ENCODE results near the gene FAM53B.
A peak's percentile ranks its signal among the peaks of the same experiment; 100 is the strongest.
"Not testable (repeated sequence)": the region's sequence is repeated elsewhere in the genome, so short reads cannot be mapped to it uniquely, and the experiment has no call there.

FAM53B gene

DNA sequence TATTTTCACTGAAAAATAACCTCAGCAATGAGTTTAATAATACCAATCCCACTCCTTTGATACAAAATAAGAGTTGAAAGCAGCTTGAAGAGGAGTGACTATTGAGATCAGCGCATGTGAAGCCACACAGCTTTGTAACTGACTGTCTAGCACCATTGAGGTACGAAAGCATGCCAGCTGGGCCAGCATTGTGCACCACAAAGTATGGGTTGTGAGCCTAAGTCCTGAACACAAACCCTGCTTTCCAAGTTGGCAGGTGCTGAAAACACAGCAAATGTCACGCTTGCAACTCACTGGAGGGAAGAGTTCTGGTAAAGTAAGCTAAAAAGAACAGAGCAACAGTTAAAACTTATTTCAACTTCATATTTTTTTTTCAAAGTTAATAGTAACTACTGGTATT is 4.0 kb upstream of the FAM53B start:
- DNase-seq (ENCODE audit: low spot score in 2 of 2), result peak in 1 of 2 experiments; percentile 28
- in situ Hi-C loops (cut with MboI; ENCODE audit: low sequenced_read_pairs), result no loop called here
- no peak overlapping the region for H3K4me3 ChIP-seq

GRCh38 chr10:124747745-124748144 is 3.6 kb upstream of the FAM53B start:
- H3K36me3 ChIP-seq (replicated peaks), result peaks cover 2% of the 10 kb centered on the region; the same call in 1 of the 2 replicates
- DNase-seq (ENCODE audit: low spot score in 2 of 2), result peak in 1 of 2 experiments; percentile 51
- peaks cover 23% of the 10 kb centered on the region for H3K4me1 ChIP-seq
- in situ Hi-C loops (cut with MboI; ENCODE audit: low sequenced_read_pairs), result no loop called here
- no peaks in the 10 kb centered on the region for H3K9me3 ChIP-seq
- no peaks in the 10 kb centered on the region for H3K27me3 ChIP-seq (ENCODE audit: low read depth)
- H3K4me3 ChIP-seq, result no peak overlapping the region

More for the DNA sequence above, 4.0 kb upstream of the FAM53B start:
- Histone ChIP-seq H3K4me1 (peaks cover 23% of the 10 kb centered on the region), H3K27me3 (ENCODE audit: low read depth) (no peaks in the 10 kb centered on the region), H3K9me3 (no peaks in the 10 kb centered on the region), H3K36me3 (replicated peaks) (peaks cover 2% of the 10 kb centered on the region; the same call in 1 of the 2 replicates)

DNA sequence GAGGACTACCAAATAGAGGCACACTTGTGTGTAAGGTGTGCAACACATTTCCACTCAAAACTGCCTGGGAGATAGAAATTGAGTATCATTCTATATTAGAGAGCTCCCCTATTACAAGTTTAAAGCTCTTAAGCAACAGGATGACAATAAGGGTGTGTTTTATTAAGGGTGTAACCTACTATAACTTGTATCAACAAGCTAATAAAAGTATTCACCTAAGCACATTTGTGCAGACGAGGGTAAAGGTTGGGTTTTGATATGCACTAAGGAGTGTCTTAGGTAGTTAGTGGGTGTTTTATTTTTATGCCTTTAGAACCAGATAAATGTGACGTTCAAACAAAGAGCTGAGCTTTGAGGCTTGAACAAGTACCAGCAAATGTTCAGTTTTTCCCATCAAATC is 2.8 kb upstream of the FAM53B start:
- Histone ChIP-seq H3K4me3 (no peak overlapping the region), H3K36me3 (replicated peaks) (peaks cover 2% of the 10 kb centered on the region; the same call in 1 of the 2 replicates), H3K27me3 (ENCODE audit: low read depth) (no peaks in the 10 kb centered on the region), H3K4me1 (peaks cover 27% of the 10 kb centered on the region), H3K9me3 (no peaks in the 10 kb centered on the region)
- in situ Hi-C loops (cut with MboI; ENCODE audit: low sequenced_read_pairs), result no loop called here
- DNase-seq (ENCODE audit: low spot score in 2 of 2), result no peak

DNA sequence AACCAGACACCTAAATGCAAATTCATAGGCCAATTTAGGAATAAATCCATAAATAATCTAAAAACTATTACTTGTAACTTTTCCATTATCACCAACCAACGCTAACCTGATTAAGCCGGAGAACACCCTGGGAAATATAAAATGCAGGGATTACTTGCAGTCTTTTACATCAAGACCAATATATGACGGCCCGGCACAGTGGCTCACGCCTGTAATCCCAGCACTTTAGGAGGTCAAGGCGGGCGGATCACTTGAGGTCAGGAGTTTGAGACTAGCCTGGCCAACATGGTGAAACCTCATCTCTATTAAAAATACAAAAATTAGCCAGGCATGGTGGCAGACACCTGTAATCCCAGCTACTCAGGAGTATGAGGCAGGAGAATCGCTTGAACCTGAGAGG is 2.3 kb upstream of the FAM53B start:
- in situ Hi-C loops (cut with MboI; ENCODE audit: low sequenced_read_pairs); H3K36me3 ChIP-seq (replicated peaks); H3K9me3 ChIP-seq; H3K4me3 ChIP-seq; H3K27me3 ChIP-seq (ENCODE audit: low read depth); DNase-seq (ENCODE audit: low spot score in 2 of 2): not testable (repeated sequence)
- H3K4me1 ChIP-seq, result peaks cover 32% of the 10 kb centered on the region

GRCh38 chr10:124745673-124746072 is 1.5 kb upstream of the FAM53B start:
- in situ Hi-C loops (cut with MboI; ENCODE audit: low sequenced_read_pairs), result no loop called here
- Histone ChIP-seq H3K36me3 (replicated peaks) (peaks cover 2% of the 10 kb centered on the region; the same call in 1 of the 2 replicates), H3K4me1 (peaks cover 39% of the 10 kb centered on the region), H3K27me3 (ENCODE audit: low read depth) (no peaks in the 10 kb centered on the region), H3K9me3 (no peaks in the 10 kb centered on the region), H3K4me3 (no peak overlapping the region)
- DNase-seq (ENCODE audit: low spot score in 2 of 2), result peak in 1 of 2 experiments; percentile 65

DNA sequence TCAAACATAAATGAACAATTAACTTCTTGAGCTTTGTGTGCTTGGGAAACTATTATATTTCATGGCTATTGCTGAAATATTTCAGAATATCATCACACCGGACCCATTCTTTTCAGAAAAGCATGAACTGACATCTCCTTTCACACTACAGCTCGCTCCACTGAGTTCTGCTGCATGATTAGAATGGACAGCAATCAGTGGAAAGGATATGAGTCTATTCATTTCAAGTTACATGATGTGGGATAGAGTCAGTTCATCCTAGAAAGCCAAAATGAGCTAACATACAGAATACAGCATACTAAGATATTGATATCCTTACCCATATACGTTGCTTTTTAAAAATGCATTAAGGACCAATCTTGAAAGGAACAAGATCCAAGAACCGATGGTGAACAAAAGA is 1.1 kb upstream of the FAM53B start:
- Histone ChIP-seq H3K27me3 (ENCODE audit: low read depth) (no peaks in the 10 kb centered on the region), H3K9me3 (no peaks in the 10 kb centered on the region), H3K4me3 (no peak overlapping the region), H3K4me1 (peaks cover 41% of the 10 kb centered on the region), H3K36me3 (replicated peaks) (peaks cover 2% of the 10 kb centered on the region; the same call in 1 of the 2 replicates)
- in situ Hi-C loops (cut with MboI; ENCODE audit: low sequenced_read_pairs), result no loop called here
- no peak for DNase-seq (ENCODE audit: low spot score in 2 of 2)

DNA sequence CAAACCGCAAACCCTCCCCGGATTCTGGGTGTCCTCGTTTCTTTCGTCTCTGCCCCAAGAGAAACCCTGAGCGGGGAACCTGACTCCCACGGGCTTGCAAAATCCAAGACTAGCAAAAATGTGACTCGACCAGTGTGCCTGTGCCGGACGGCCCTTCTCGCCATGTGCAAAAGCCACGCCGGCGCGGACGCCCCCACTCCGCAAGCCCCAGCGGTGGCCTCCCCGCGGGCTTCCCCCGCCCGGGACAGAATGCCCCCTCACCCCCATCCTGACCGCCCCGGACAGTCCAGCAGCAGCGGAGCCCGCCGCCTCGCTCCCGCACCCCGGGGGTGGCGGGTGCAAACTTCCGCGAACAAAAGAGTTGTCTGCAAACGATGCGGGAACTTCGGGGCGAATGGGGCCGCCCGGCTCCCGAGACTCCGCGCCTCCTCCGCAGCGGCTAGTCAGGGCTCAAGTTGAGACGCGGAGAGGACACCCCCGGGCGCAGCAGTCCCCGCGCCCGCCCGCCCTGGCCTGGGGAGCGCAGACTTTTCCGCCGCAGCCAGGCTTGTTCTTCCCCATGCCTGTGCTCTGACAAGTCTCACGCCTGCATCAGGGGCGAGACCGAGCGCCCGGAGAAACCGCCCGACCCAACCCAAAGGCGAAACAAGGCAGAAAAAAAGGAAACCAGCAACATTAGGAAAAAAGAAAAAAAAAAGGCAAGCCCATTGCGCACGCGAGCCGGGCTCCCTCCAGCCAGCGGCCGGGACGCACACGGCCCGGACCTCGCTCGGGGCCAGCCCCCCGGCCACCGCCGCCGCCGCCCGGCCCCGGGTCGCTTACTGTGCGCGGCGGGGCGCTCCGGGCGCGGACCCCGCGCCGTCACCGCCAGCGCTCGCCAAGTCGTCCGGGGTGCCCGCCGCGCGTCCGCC is 732 bp downstream of the FAM53B start:
- Histone ChIP-seq H3K4me3 (peak overlapping the region; percentile 54), H3K36me3 (replicated peaks) (peaks cover 2% of the 10 kb centered on the region; the same call in 1 of the 2 replicates), H3K9me3 (no peaks in the 10 kb centered on the region), H3K27me3 (ENCODE audit: low read depth) (no peaks in the 10 kb centered on the region), H3K4me1 (peaks cover 52% of the 10 kb centered on the region)
- in situ Hi-C loops (cut with MboI; ENCODE audit: low sequenced_read_pairs), result loop anchor here (5.0 kb wide), 2 partner anchors 66 to 216 kb away; no protein-coding TSS in a partner anchor
- peak; percentile 16 to 47 for DNase-seq (ENCODE audit: low spot score in 2 of 2)

GRCh38 chr10:124742413-124743190 is 1.6 kb downstream of the FAM53B start:
- H3K9me3 ChIP-seq, result no peaks in the 10 kb centered on the region
- H3K27me3 ChIP-seq (ENCODE audit: low read depth), result no peaks in the 10 kb centered on the region
- peak overlapping the region; percentile 54 for H3K4me3 ChIP-seq
- DNase-seq (ENCODE audit: low spot score in 2 of 2), result peak; percentile 70 to 78
- 0 out of 2 replicates have a peak, but pooled peaks cover 2% of the 10 kb centered on the region for H3K36me3 ChIP-seq (replicated peaks)
- in situ Hi-C loops (cut with MboI; ENCODE audit: low sequenced_read_pairs), result loop anchor here (5.0 kb wide), 2 partner anchors 65 to 215 kb away; no protein-coding TSS in a partner anchor
- peaks cover 46% of the 10 kb centered on the region for H3K4me1 ChIP-seq

DNA sequence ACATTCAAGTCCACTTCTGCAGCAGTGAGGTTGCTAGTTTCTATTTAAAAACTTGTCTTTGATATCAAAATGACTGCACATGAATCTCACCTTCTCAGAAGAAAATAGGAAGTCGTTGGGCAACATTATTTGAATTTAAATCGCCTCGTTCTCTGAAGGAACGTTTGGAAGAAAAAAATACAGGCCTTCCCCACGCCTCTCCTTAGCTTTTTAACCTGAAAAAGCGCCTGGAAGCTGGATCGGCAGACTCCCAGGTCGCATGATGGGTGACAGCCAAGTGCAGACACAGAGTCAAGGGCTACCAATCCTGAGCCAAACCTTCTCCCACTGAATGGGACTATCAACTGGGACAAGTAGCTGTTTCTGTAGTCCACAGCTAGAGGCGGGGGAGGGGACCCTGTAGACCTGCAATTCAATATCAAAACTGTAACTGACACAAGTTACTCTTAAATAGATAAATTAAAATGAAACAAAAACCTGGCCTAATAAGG is 2.2 kb downstream of the FAM53B start:
- Histone ChIP-seq H3K27me3 (ENCODE audit: low read depth) (no peaks in the 10 kb centered on the region), H3K9me3 (no peaks in the 10 kb centered on the region), H3K4me3 (peak overlapping the region; percentile 54), H3K4me1 (peaks cover 40% of the 10 kb centered on the region), H3K36me3 (replicated peaks) (0 out of 2 replicates have a peak, but pooled peaks cover 2% of the 10 kb centered on the region)
- in situ Hi-C loops (cut with MboI; ENCODE audit: low sequenced_read_pairs), result loop anchor here (5.0 kb wide), 2 partner anchors 65 to 215 kb away; no protein-coding TSS in a partner anchor
- peak; percentile 6 to 57 for DNase-seq (ENCODE audit: low spot score in 2 of 2)

DNA sequence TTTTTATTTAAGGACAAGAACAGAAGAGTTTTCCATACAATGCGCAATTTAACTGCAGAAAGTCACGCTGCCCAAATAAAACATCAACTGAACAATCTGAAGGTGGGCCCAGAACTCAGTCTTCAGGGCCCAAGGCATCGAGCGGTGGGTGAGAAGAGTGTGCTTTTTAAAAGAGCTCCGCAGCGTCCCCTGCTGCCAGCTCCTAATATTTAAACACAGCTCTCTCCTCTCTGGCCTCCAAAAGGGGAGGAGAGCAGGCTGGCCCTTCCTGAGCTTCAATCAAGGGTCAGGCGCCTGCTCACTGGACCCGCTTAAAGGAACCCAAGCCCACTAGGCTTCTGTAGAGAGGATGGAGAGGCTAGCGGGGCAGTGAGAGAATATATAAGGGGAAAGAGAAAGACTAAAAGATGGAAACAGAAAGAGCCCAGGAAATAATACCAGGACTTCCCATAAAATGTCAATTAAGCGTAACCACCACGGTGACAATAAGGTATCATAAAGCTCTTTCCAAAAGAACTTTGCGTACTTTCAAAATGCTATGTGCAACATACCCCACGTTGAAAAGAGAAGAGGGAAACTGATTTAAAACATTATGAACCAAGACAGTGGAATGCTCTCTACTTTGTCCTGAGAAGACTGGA is 2.8 kb downstream of the FAM53B start:
- DNase-seq (ENCODE audit: low spot score in 2 of 2), result peak; percentile 82 to 91
- in situ Hi-C loops (cut with MboI; ENCODE audit: low sequenced_read_pairs), result loop anchor here (5.0 kb wide), 2 partner anchors 64 to 214 kb away; no protein-coding TSS in a partner anchor
- Histone ChIP-seq H3K4me3 (peak overlapping the region; percentile 54), H3K4me1 (peaks cover 36% of the 10 kb centered on the region), H3K36me3 (replicated peaks) (no peaks in the 10 kb centered on the region), H3K9me3 (no peaks in the 10 kb centered on the region), H3K27me3 (ENCODE audit: low read depth) (no peaks in the 10 kb centered on the region)

DNA sequence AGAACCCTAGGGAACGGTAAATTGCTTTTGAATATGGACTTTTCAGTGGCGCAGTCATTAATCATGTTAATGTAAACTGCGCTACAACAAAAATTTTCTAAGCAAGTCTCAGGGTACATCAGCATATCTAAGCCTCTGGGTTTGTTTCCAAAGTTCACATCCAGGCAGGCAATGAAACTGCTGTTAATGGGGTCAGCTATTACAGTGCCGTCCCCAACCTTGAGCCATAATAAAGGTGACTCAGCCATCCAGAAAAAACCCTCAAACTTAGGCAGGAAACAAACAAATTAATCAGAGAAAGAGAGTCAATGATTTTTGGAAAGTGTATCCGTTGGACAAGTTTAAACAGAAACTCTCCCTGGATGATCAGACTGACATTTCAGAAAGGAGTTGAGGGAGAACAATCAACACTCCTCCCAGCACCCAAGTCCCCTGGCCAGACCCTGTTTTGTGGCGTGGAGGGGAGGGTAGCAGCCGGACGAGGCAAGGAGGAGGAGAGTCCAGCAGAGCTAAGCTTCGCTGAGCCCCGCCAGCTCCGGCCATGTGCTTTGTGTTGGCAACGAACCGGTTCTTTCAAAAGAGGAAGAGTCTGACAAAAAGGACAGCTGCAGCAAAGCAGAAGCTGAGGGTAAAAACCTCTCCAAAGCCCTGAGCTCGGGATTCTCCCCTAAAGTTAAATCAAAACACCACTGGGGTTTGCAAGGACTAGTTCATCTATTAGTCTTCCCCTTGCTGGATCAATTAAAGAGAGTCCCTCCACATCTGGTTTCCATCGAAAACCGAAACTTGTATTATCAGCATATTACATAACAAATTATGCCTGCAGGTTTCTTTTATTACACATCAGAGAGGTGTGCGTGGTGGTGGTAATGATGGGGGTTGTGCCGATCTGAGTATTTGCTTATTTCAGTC is 3.6 kb downstream of the FAM53B start:
- H3K4me1 ChIP-seq, result peaks cover 36% of the 10 kb centered on the region
- no peaks in the 10 kb centered on the region for H3K9me3 ChIP-seq
- peak overlapping the region; percentile 2; the same call in 1 of the 2 replicates for H3K4me3 ChIP-seq
- no peaks in the 10 kb centered on the region for H3K27me3 ChIP-seq (ENCODE audit: low read depth)
- peak; percentile 72 to 92 for DNase-seq (ENCODE audit: low spot score in 2 of 2)
- H3K36me3 ChIP-seq (replicated peaks), result no peaks in the 10 kb centered on the region
- in situ Hi-C loops (cut with MboI; ENCODE audit: low sequenced_read_pairs), result loop anchor here (5.0 kb wide), 2 partner anchors 63 to 213 kb away; no protein-coding TSS in a partner anchor

- H3K27me3 ChIP-seq (ENCODE audit: low read depth), result no peaks in the 10 kb centered on the region
- no peaks in the 10 kb centered on the region for H3K36me3 ChIP-seq (replicated peaks)
- H3K9me3 ChIP-seq, result no peaks in the 10 kb centered on the region
- peak in 1 of 2 experiments; percentile 60 for DNase-seq (ENCODE audit: low spot score in 2 of 2)
- in situ Hi-C loops (cut with MboI; ENCODE audit: low sequenced_read_pairs), result loop anchor here (5.0 kb wide), 2 partner anchors 63 to 213 kb away; no protein-coding TSS in a partner anchor
- H3K4me3 ChIP-seq, result no peak overlapping the region
- H3K4me1 ChIP-seq, result peaks cover 32% of the 10 kb centered on the region
Measured at GRCh38 chr10:124739986-124740368, 4.2 kb downstream of the FAM53B start.

Measured in HAP-1 (cell line).